Measurements from ENCODE around the gene BIK. TPM values are rescaled to one million over a fixed set of nuclear protein-coding genes. Genes with fewer than 3 reads are reported as not detected.

BIK gene
- polyA plus RNA-seq, 1 of the 3 experiments (the other 2 are of a cell fraction), result 0.66 TPM

- Histone ChIP-seq H3K27ac (ENCODE audit: low read depth in 2 of 2, low read length in 1 of 2) (no peak overlapping the region), H3K9ac (no peak overlapping the region), H3K79me2 (ENCODE audit: insufficient read depth) (peaks cover 25% of the 10 kb centered on the region), H3K4me3 (ENCODE audit: low read depth in 2 of 2, low read length in 1 of 2) (no peak overlapping the region), H3K4me1 (ENCODE audit: control insufficient read depth in 1 of 2, insufficient read depth in 2 of 2, low read depth in 1 of 2, low read length in 1 of 2) (no peaks in the 10 kb centered on the region), H3K4me2 (no peak overlapping the region), H4K20me1 (ENCODE audit: insufficient read depth) (peaks cover 4% of the 10 kb centered on the region; the same call in 1 of the 2 replicates), H3K9me3 (no peaks in the 10 kb centered on the region), H3K9me2 (no peaks in the 10 kb centered on the region), H3K27me3 (ENCODE audit: insufficient read depth) (no peaks in the 10 kb centered on the region), H2AFZ (ENCODE audit: low read depth) (no peak overlapping the region), H3F3A (replicated peaks; ENCODE audit: insufficient read depth) (no peaks in the 10 kb centered on the region), H3K36me3 (replicated peaks in 1 of 2; ENCODE audit: control insufficient read depth in 1 of 2, insufficient read depth in 2 of 2, low read length in 1 of 2) (no peaks in the 10 kb centered on the region)
- WGBS (ENCODE audit: low lambda C conversion rate), result 92% methylated on average over 3 of the region's 24 CpGs
- DNase-seq, result no peak
- TF ChIP-seq GABPA (IDR thresholded peaks at IDR 0.05; ENCODE audit: low read depth) (no peak), FOSL2 (IDR thresholded peaks at IDR 0.05; ENCODE audit: borderline replicate concordance, low read depth) (no peak), CHD2 (IDR thresholded peaks at IDR 0.05; ENCODE audit: low read length, partially characterized antibody) (no peak), ZBTB33 (IDR thresholded peaks at IDR 0.05; ENCODE audit: borderline replicate concordance, low read depth) (no peak), RXRA (IDR thresholded peaks at IDR 0.05; ENCODE audit: borderline replicate concordance, low read depth) (no peak), YY1 (IDR thresholded peaks at IDR 0.05; ENCODE audit: low read depth) (no peak), MEF2A (IDR thresholded peaks at IDR 0.05; ENCODE audit: borderline replicate concordance, low read depth) (no peak), EZH2phosphoT487 (IDR thresholded peaks at IDR 0.05; ENCODE audit: borderline replicate concordance, low read depth) (no peak), TAF1 (IDR thresholded peaks at IDR 0.05; ENCODE audit: borderline replicate concordance, low read depth, low read length) (no peak), NFIC (IDR thresholded peaks at IDR 0.05; ENCODE audit: borderline replicate concordance) (no peak), EP300 (IDR thresholded peaks at IDR 0.05; ENCODE audit: borderline replicate concordance in 1 of 2, low read depth in 1 of 2, low read length in 1 of 2) (no peak), RFX5 (IDR thresholded peaks at IDR 0.05; ENCODE audit: low read length) (no peak), REST (IDR thresholded peaks at IDR 0.05; ENCODE audit: low read depth, low read length) (no peak), MXI1 (IDR thresholded peaks at IDR 0.05; ENCODE audit: low read depth, low read length) (no peak), TCF12 (IDR thresholded peaks at IDR 0.05) (no peak)
- CTCF ChIA-PET, result interaction anchor here (1.0 kb wide), 1 partner anchor 14 kb away, joined by 3 read pairs; no protein-coding TSS in a partner anchor
- POLR2A ChIA-PET, result no interaction called here
Measured at GRCh38 chr22:43158778-43159483, 48.4 kb downstream of the BIK start.
